Chondrocyte (in vitro differentiated cells): ENCODE measurements around the gene PNPLA8. TPM values are rescaled to one million over a fixed set of nuclear protein-coding genes. Genes with fewer than 3 reads are reported as not detected.

Experiments
- DNase-seq: peaks from one replicate; pipeline ENCODE4 v3.0.0; 2021; ENCODE audit warnings: mixed read lengths, low spot score
- H3K27ac Mint-ChIP-seq: one replicate; pipeline ENCODE4 v1.8.0; 2021; ENCODE audit warnings: mild to moderate bottlenecking, moderate library complexity, mixed read lengths; ENCODE audit not compliant: unreplicated experiment
- H3K27me3 Mint-ChIP-seq: 2 replicates; pipeline ENCODE4 v1.8.0; 2021; ENCODE audit warnings: low read depth, mixed read lengths
- H3K36me3 Mint-ChIP-seq: 2 replicates; pipeline ENCODE4 v1.8.0; 2021; ENCODE audit warnings: low read depth, mixed read lengths
- H3K4me1 Mint-ChIP-seq: 2 replicates; pipeline ENCODE4 v1.8.0; 2021; ENCODE audit warnings: low read depth, mild to moderate bottlenecking, mixed read lengths
- H3K4me3 Mint-ChIP-seq: one replicate; pipeline ENCODE4 v1.8.0; 2021; ENCODE audit warnings: mild to moderate bottlenecking, moderate library complexity, mixed read lengths; ENCODE audit not compliant: unreplicated experiment
- H3K9me3 Mint-ChIP-seq: 2 replicates; pipeline ENCODE4 v1.8.0; 2021; ENCODE audit warnings: low read depth, mixed read lengths
- total RNA-seq: library from RNA; stranded (reverse); gene quantifications from 3 replicates; pipeline ENCODE4 v1.2.1, GENCODE V29; 2021
- TF ChIP-seq, protein P1 (sequence below): fragments of 200-600 bp; sonication (generic); IDR thresholded peaks from 2 replicates; pipeline ENCODE4 v1.5.0; 2021; ENCODE audit warnings: antibody characterized with exemption, mild to moderate bottlenecking, moderate library complexity

Gene PNPLA8
- total RNA-seq, 1 donor from 2014 or later: 26.8 TPM

DNA sequence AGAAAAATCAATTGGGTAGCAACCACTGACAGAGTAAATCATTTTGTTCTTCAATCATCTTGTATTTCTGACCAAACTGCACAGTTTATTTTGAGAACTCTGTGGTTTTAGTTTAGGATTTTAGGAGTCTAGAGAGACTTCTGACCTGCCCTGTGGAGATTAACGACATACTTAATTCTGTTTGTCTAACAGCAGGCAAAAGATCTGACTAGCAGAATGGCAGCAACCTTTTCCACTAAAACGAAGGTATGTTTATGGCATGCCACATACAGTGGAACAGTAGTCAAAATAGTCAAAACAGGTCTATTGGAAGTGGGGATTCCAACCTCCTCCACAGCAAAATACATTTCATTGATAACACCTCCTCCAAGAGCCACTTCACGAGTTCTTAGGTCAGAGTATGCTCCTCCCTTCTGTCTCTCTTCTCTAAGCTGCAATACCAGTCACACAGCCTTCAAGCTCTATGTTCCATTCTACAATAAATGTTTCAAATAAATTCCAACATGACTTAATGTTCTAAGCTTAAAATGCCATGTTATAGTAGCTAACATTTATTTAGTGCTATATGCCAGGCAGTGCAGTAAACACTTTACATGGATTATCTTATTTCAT, 104.1 kb downstream of the PNPLA8 start:
- TF ChIP-seq, protein P1, sequence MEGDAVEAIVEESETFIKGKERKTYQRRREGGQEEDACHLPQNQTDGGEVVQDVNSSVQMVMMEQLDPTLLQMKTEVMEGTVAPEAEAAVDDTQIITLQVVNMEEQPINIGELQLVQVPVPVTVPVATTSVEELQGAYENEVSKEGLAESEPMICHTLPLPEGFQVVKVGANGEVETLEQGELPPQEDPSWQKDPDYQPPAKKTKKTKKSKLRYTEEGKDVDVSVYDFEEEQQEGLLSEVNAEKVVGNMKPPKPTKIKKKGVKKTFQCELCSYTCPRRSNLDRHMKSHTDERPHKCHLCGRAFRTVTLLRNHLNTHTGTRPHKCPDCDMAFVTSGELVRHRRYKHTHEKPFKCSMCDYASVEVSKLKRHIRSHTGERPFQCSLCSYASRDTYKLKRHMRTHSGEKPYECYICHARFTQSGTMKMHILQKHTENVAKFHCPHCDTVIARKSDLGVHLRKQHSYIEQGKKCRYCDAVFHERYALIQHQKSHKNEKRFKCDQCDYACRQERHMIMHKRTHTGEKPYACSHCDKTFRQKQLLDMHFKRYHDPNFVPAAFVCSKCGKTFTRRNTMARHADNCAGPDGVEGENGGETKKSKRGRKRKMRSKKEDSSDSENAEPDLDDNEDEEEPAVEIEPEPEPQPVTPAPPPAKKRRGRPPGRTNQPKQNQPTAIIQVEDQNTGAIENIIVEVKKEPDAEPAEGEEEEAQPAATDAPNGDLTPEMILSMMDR: no peak
- Mint-ChIP-seq H3K36me3 (no peaks in the 10 kb centered on the region), H3K27me3 (no peaks in the 10 kb centered on the region), H3K4me1 (peaks cover 33% of the 10 kb centered on the region), H3K4me3 (no peak overlapping the region), H3K27ac (no peak overlapping the region), H3K9me3 (no peaks in the 10 kb centered on the region)
- no peak for DNase-seq

Other genes with a start within 250 kb of the PNPLA8 start
- 7.8 to 40.0 TPM (median 9.5 TPM) in 3 replicates for gene NRCAM, start 69.7 kb downstream of the PNPLA8 start, total RNA-seq
- 22.4 to 31.4 TPM (median 25.9 TPM) in 3 replicates for gene THAP5, start 43.6 kb upstream of the PNPLA8 start, total RNA-seq
- 22.0 to 29.2 TPM (median 29.0 TPM) in 3 replicates for gene DNAJB9, start 43.7 kb upstream of the PNPLA8 start, total RNA-seq